ENCODE measurements around the gene BCAS3. TPM values are rescaled to one million over a fixed set of nuclear protein-coding genes. Genes with fewer than 3 reads are reported as not detected.

BCAS3 gene
- total RNA-seq, 1 experiment from 2014 or later, result 26.3 TPM

DNA sequence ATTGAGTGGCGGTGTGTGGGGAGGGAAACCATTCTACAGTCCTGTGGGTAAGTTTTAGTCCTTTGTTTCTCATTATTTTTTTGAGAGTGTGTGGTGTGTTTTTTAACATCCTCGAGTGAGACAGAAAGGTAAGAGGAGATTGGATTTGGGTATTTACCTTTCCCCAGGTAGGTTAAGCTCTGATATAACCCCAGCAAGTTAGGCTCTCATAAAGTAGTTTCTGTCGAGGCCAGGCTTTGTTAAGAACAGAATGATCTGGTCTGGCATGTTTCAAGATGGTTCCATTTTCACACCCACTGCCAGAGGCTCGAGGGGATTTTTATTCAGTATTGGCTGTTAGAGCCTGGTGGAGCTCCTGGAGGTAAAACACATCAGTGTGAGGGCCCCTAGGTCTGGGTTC, 62.9 kb downstream of the BCAS3 start:
- BruUV-seq (replicated peaks), result no TSS peak

More for the DNA sequence above, 62.9 kb downstream of the BCAS3 start:
- no peak overlapping the region for H3K4me2 ChIP-seq (ENCODE audit: low read length)
- CTCF ChIA-PET, result no interaction called here
- no peaks in the 10 kb centered on the region for H3K27me3 ChIP-seq (ENCODE audit: insufficient read depth, low read length)
- ATAC-seq (no peak), DNase-seq (ENCODE audit: low read depth, low spot score) (no peak)
- TF ChIP-seq RAD21 (IDR thresholded peaks at IDR 0.05; ENCODE audit: low read depth) (no peak), CBX3 (IDR thresholded peaks at IDR 0.05; ENCODE audit: low read depth) (no peak), POLR2A (IDR thresholded peaks at IDR 0.05; ENCODE audit: borderline replicate concordance, extremely low read depth, insufficient read depth, insufficient read length) (no peak), ATF3 (IDR thresholded peaks at IDR 0.05) (no peak), JUND (IDR thresholded peaks at IDR 0.05) (no peak), SP1 (IDR thresholded peaks at IDR 0.05; ENCODE audit: low read depth) (no peak), EZH2 (IDR thresholded peaks at IDR 0.05) (no peak), MAX (IDR thresholded peaks at IDR 0.05) (no peak), YY1 (IDR thresholded peaks at IDR 0.05; ENCODE audit: extremely low read depth, insufficient replicate concordance, low read depth, low read length) (no peak), EZH2phosphoT487 (IDR thresholded peaks at IDR 0.05; ENCODE audit: borderline replicate concordance) (no peak), SIN3A (IDR thresholded peaks at IDR 0.05; ENCODE audit: low read depth) (no peak), ZNF274 (IDR thresholded peaks at IDR 0.05; ENCODE audit: low read depth, low read length) (no peak), POLR2AphosphoS5 (IDR thresholded peaks at IDR 0.05; ENCODE audit: low read depth, low read length) (no peak)
- TF ChIP-seq, protein P1, sequence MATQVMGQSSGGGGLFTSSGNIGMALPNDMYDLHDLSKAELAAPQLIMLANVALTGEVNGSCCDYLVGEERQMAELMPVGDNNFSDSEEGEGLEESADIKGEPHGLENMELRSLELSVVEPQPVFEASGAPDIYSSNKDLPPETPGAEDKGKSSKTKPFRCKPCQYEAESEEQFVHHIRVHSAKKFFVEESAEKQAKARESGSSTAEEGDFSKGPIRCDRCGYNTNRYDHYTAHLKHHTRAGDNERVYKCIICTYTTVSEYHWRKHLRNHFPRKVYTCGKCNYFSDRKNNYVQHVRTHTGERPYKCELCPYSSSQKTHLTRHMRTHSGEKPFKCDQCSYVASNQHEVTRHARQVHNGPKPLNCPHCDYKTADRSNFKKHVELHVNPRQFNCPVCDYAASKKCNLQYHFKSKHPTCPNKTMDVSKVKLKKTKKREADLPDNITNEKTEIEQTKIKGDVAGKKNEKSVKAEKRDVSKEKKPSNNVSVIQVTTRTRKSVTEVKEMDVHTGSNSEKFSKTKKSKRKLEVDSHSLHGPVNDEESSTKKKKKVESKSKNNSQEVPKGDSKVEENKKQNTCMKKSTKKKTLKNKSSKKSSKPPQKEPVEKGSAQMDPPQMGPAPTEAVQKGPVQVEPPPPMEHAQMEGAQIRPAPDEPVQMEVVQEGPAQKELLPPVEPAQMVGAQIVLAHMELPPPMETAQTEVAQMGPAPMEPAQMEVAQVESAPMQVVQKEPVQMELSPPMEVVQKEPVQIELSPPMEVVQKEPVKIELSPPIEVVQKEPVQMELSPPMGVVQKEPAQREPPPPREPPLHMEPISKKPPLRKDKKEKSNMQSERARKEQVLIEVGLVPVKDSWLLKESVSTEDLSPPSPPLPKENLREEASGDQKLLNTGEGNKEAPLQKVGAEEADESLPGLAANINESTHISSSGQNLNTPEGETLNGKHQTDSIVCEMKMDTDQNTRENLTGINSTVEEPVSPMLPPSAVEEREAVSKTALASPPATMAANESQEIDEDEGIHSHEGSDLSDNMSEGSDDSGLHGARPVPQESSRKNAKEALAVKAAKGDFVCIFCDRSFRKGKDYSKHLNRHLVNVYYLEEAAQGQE (IDR thresholded peaks at IDR 0.05; ENCODE audit: low read depth), result no peak
- TF ChIP-seq, protein P2, sequence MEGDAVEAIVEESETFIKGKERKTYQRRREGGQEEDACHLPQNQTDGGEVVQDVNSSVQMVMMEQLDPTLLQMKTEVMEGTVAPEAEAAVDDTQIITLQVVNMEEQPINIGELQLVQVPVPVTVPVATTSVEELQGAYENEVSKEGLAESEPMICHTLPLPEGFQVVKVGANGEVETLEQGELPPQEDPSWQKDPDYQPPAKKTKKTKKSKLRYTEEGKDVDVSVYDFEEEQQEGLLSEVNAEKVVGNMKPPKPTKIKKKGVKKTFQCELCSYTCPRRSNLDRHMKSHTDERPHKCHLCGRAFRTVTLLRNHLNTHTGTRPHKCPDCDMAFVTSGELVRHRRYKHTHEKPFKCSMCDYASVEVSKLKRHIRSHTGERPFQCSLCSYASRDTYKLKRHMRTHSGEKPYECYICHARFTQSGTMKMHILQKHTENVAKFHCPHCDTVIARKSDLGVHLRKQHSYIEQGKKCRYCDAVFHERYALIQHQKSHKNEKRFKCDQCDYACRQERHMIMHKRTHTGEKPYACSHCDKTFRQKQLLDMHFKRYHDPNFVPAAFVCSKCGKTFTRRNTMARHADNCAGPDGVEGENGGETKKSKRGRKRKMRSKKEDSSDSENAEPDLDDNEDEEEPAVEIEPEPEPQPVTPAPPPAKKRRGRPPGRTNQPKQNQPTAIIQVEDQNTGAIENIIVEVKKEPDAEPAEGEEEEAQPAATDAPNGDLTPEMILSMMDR (IDR thresholded peaks at IDR 0.05 in 2 of 3, conservative IDR thresholded peaks at IDR 0.05 in 1 of 3; ENCODE audit: borderline replicate concordance in 1 of 3, insufficient read depth in 1 of 3, low read depth in 2 of 3, low read length in 2 of 3), result no peak
- POLR2A ChIA-PET, result no interaction called here
- peaks cover 11 to 17% of the 10 kb centered on the region in 2 experiments for H3K4me1 ChIP-seq (ENCODE audit: control insufficient read depth in 1 of 2, insufficient read depth in 2 of 2, low read length in 2 of 2)
- H3K27ac ChIP-seq (ENCODE audit: low read depth, low read length), result no peak overlapping the region
- H3K9me3 ChIP-seq (ENCODE audit: control insufficient read depth in 1 of 2, insufficient read depth in 1 of 2, low read depth in 1 of 2, low read length in 2 of 2), result no peaks in the 10 kb centered on the region
- H3K4me3 ChIP-seq (replicated peaks in 1 of 2; ENCODE audit: low read depth in 1 of 2, low read length in 2 of 2), result no peak overlapping the region
- RAD21 ChIA-PET (ENCODE audit: low non-redundant PET in 1 of 2, low total read pairs in 2 of 2, uncharacterized antibody in 2 of 2, unreplicated experiment in 2 of 2), result no interaction called here
- H3K9ac ChIP-seq (ENCODE audit: low read length), result no peak overlapping the region
- no peak overlapping the region for H2AFZ ChIP-seq (ENCODE audit: low read depth, low read length, poor library complexity, severe bottlenecking)
- no peaks in the 10 kb centered on the region for H3K36me3 ChIP-seq (ENCODE audit: control insufficient read depth in 1 of 2, insufficient read depth in 2 of 2, low read length in 2 of 2)
- intact Hi-C loops (cut with micrococcal nuclease), result no loop called here
- no peaks in the 10 kb centered on the region for H3K9me2 ChIP-seq (ENCODE audit: insufficient read depth)
- no peaks in the 10 kb centered on the region for H4K20me1 ChIP-seq (ENCODE audit: insufficient read depth)
- H3K79me2 ChIP-seq (ENCODE audit: insufficient read depth, low read length), result no peaks in the 10 kb centered on the region

Data from HCT116 (cell line).